Lower leg skin (tissue), 3 donors: ENCODE data around the gene KIF26B.

Experiments used
- CTCF ChIP-seq, 3 donors: fragments of 450-650 bp; IDR thresholded peaks; one replicate each; pipeline ENCODE4 v1.5.1; 2016; ENCODE audit warnings: antibody characterized with exemption in 3 of 3, mild to moderate bottlenecking in 3 of 3, moderate library complexity in 2 of 3
- POLR2A ChIP-seq, 2 donors: fragments of 450-650 bp; IDR thresholded peaks; one replicate each; pipeline ENCODE4 v1.6.1; 2016 to 2017; ENCODE audit warnings: antibody characterized with exemption in 2 of 2, mild to moderate bottlenecking in 1 of 2, moderate library complexity in 1 of 2

- TF ChIP-seq CTCF (IDR thresholded peaks at IDR 0.05) (no peak), POLR2A (IDR thresholded peaks at IDR 0.05) (no peak)
Measured at GRCh38 chr1:245448531-245448930, 293.7 kb downstream of the KIF26B start.
